Measurements from ENCODE around the gene TTC39C.
A peak's percentile ranks its signal among the peaks of the same experiment; 100 is the strongest.
"Not testable (repeated sequence)": the region's sequence is repeated elsewhere in the genome, so short reads cannot be mapped to it uniquely, and the experiment has no call there.

The TTC39C gene

GRCh38 chr18:24014986-24015638 is 558 bp downstream of the TTC39C start:
- no peak for DNase-seq (ENCODE audit: low read depth, low spot score)
- peak overlapping the region; percentile 74 for H3K4me3 ChIP-seq (ENCODE audit: low read length)

DNA sequence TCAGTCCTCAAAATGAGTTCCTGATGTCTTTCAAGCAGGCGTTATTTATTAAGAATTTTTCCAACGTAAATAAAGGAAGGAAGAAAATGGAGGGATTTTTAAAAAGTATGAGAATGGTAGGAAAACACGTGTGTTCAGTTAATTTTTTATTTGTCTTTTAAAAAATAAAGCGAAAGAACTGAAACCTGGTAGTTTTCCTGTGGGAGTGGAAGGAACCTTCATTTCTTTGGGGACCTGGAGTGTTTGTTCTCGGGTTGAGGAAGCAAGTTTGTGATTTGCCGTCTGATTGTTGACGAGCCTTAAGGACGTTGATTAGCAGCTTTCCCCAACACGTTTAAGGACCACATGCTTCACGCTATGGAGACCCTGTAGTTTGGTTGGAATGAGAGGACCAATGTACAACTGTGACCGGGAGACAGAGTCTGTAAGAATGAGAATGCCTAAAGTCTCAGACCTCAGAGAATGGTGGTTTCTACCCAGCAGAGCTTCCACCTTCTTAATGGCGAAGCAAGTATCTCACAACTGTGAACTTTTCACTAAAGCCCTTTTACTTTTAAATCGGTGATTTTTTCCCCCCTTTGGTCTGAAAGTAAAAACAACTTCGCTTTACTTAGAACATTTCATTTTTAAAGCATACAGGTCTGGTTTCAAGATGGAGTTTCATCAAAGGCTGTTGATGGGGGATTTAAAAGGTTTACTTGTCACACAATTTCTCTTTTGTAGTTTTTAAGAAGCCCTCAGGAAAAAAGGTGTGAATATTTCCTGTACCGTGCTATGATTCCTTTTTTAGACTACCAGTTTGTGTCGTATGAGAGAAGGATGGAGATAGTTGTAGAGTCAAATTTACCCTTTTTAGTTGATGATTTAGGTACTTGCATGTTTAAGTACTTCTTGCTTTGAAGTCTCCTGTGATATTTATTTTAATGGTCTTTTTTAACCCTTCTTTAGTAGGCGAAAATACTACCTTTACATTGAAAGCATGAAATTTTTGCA is 1.4 kb downstream of the TTC39C start:
- DNase-seq (ENCODE audit: low read depth, low spot score): no peak
- peak overlapping the region; percentile 74 for H3K4me3 ChIP-seq (ENCODE audit: low read length)

- no peak overlapping the region for H3K4me3 ChIP-seq (ENCODE audit: low read length)
- DNase-seq (ENCODE audit: low read depth, low spot score): no peak
These were observed 2.1 kb downstream of the TTC39C start for GRCh38 chr18:24016643-24017042.

DNA sequence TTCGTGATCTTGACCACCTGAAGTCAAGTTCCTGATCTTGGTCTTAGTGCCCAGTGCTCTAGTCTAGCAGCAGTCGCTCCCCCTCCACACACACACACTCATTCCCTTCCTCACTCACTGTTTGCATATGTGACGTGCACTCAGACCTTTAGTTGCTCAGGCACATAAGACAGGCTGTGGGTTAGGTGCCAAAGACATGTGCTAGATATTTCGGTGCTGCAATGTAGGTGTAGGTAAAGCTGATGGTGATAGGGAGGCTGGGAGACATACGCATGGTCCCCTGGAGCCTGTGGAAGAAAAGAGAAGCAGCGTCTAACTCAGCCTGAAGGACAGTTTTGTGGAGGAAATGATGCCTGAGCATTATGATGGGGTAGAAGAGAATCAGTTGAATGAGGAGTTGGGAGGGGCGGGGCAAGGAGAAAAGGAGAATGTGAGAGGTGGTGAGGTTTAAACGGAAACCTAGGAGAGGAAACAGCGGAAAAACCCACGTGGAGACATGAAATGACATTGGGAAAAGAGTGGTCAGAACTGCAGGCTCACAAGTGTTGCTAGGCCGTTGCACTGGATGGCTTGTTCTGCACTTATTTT is 3.8 kb downstream of the TTC39C start:
- H3K4me3 ChIP-seq (ENCODE audit: low read length): no peak overlapping the region

GRCh38 chr18:24019641-24020331 is 5.2 kb downstream of the TTC39C start:
- no peak overlapping the region for H3K4me3 ChIP-seq (ENCODE audit: low read length)
- DNase-seq (ENCODE audit: low read depth, low spot score): peak; percentile 95

More for the DNA sequence above, 3.8 kb downstream of the TTC39C start:
- DNase-seq (ENCODE audit: low read depth, low spot score): no peak

DNA sequence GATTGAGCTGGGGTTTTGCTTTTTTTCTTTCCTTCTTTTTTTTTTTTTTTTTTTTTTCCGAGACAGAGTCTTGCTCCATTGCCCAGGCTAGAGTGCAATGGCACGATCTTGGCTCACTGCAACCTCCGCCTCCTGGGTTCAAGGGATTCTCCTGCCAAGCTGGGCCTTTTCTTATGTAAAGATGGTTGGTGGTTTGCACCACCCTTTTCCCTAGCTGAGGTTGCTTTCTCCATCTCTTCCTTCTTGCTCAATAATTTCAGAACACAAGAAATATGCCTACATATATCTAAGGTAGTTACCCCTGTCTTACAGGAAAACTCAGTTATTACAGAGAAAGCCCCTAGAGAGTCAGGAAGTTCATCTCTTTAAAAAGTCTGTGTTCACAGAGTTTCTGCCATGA is 7.0 kb downstream of the TTC39C start:
- no peak for DNase-seq (ENCODE audit: low read depth, low spot score)
- no peak overlapping the region for H3K4me3 ChIP-seq (ENCODE audit: low read length)

DNA sequence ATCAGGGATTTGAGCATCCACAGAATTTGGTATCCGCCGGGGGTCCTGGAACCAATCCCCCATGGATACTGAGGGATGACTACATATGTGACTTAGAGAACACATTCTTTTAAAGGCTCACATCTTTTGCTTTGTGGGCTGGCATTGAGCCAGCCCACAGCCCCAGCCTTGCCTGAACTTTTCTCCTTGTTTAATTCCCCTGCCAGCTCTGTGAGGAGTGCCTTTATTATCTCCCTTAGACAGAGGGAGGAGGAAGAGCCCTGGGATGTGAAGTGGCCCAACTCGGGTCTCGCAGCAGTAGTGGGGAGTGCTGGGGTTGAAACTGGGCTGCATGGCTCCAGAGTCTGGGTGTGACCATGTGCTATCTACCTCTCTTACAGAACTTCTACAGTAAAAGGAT is 7.6 kb downstream of the TTC39C start:
- DNase-seq (ENCODE audit: low read depth, low spot score): no peak
- no peak overlapping the region for H3K4me3 ChIP-seq (ENCODE audit: low read length)

- no peak for DNase-seq (ENCODE audit: low read depth, low spot score)
- H3K4me3 ChIP-seq (ENCODE audit: low read length): no peak overlapping the region
These were observed 8.7 kb downstream of the TTC39C start for GRCh38 chr18:24023185-24023814.

DNA sequence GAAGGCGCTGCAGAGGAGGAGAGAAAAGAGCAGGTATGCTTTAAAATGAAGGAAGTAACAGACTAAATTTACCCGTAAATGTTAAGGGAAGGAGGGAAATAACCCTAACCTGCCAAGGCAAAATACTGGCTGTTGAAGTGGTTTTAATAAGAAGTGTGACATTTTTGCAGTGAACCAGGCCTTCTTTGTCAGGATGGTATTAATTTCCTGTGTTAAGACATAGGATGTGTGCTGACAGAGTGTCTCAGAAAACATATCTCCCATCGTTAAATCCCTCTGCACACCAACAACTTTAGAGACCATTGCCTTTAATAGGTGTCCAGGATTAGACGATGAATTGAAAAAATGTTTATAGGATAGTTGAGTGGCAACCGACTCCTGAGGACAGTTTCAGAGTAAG is 9.9 kb downstream of the TTC39C start:
- no peak for DNase-seq (ENCODE audit: low read depth, low spot score)
- no peak overlapping the region for H3K4me3 ChIP-seq (ENCODE audit: low read length)

DNA sequence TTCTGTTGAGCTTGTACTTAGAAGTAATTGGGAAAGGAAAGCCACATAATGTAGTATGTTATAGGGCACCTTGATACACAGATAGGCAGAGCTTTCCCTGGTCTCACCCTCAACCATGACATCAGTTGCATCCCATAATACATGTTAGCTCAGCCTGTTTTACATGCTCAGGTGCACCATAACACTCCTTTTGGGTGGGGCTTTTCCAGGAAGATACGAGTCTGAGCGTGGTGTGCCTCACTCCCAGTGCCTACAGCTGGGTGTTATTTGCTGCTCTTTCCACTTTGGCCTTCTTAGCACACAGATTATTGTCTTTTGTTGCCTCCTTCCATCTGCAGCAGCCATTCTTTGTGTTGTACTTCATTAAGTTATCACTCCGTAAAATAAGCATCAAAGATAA is 11.9 kb downstream of the TTC39C start:
- DNase-seq (ENCODE audit: low read depth, low spot score): no peak
- no peak overlapping the region for H3K4me3 ChIP-seq (ENCODE audit: low read length)

- no peak for DNase-seq (ENCODE audit: low read depth, low spot score)
- no peak overlapping the region for H3K4me3 ChIP-seq (ENCODE audit: low read length)
These were observed 12.7 kb downstream of the TTC39C start for GRCh38 chr18:24027156-24027827.

GRCh38 chr18:24028946-24029345 is 14.4 kb downstream of the TTC39C start:
- H3K4me3 ChIP-seq (ENCODE audit: low read length); DNase-seq (ENCODE audit: low read depth, low spot score): not testable (repeated sequence)

GRCh38 chr18:24031318-24031717 is 16.8 kb downstream of the TTC39C start:
- no peak for DNase-seq (ENCODE audit: low read depth, low spot score)
- H3K4me3 ChIP-seq (ENCODE audit: low read length): no peak overlapping the region

DNA sequence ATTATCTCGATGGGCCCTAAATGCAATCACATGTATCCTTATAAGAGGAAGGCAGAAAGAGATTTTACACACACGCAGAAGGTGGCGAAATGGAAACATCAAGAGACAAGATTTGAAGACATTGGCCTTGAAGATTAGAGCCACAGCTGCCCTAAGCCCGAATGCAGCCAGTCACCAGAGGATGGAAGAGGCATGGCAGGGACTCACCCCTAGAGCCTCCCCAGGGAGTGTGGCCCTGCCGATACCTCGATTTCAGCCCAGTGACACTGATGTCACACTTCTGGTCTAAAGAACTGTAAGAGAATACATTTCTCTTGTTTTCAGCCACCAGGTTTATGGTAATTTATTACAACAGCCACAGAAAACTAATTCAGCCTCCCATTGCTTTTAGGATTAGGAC is 17.4 kb downstream of the TTC39C start:
- DNase-seq (ENCODE audit: low read depth, low spot score): no peak
- H3K4me3 ChIP-seq (ENCODE audit: low read length): no peak overlapping the region

GRCh38 chr18:24033641-24034412 is 19.3 kb downstream of the TTC39C start:
- DNase-seq (ENCODE audit: low read depth, low spot score): no peak

DNA sequence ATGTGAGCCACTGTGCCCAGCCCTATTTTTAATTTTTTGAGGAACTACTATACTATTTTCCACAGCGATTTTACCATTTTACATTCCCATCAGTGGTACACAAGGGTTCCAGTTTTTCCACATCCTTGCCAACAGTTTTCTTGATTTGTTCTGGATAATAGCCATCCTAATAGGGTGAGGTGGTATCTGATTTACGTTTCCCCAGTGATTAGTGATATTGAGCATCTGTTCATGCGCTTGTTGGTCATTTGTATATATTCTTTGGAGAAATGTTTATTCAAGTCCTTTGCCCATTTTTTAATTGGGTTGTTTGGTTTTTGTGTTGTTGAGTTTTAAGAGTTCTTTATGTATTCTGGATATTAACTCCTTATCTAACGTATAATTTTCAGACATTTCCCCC is 20.8 kb downstream of the TTC39C start:
- no peak overlapping the region for H3K4me3 ChIP-seq (ENCODE audit: low read length)
- DNase-seq (ENCODE audit: low read depth, low spot score): no peak

More at GRCh38 chr18:24033641-24034412, 19.3 kb downstream of the TTC39C start:
- H3K4me3 ChIP-seq (ENCODE audit: low read length): no peak overlapping the region

DNA sequence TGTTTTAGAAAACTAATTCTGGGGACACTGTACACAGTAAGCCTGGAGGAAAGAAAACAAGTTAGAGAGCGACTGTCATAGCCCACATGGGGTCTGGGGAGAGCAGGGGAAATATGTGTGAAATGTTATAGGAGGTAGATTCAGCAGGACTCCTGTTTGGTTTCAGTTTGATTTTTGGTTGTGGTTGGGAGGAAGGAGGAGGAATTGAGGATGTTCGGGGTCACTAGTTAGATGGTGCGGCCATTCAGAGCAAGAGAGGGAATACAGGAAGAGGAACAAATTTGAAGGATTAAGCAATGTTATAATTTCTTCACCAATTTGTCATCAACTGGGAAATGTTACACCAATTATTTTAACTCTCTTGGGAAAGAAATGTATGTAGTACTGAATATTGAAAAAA is 25.1 kb downstream of the TTC39C start:
- H3K4me3 ChIP-seq (ENCODE audit: low read length): no peak overlapping the region
- DNase-seq (ENCODE audit: low read depth, low spot score): no peak

GRCh38 chr18:24041691-24042090 is 27.1 kb downstream of the TTC39C start:
- no peak for DNase-seq (ENCODE audit: low read depth, low spot score)
- no peak overlapping the region for H3K4me3 ChIP-seq (ENCODE audit: low read length)

Data from Jurkat, Clone E6-1 (cell line).